PC-9 (cell line): ENCODE results near the gene UBR4. TPM values are rescaled to one million over a fixed set of nuclear protein-coding genes. Genes with fewer than 3 reads are reported as not detected.

ENCODE experiments used
- BruUV-seq: library from RNA; stranded (reverse); fragments of 400-500 nt; replicated peaks from 2 replicates; lab custom pipeline; 2021; lab: Mats Ljungman, UMichigan
- CTCF ChIA-PET: fragments of 300-600 bp; sonication (Branson Sonifier 250); formaldehyde crosslinking; loops from one replicate; lab custom pipeline; 2022; ENCODE audit warnings: antibody characterized with exemption; lab: Charles Lee
- POLR2A ChIA-PET: fragments of 300-600 bp; sonication (Branson Sonifier 250); formaldehyde crosslinking; loops from one replicate; lab custom pipeline; 2022; ENCODE audit warnings: antibody characterized with exemption; ENCODE audit not compliant: unreplicated experiment; lab: Charles Lee
- DNase-seq, 2 experiments: peaks; one replicate each; pipeline versions ENCODE4 v3.0.0 to v3.0.0-alpha.2; 2015 to 2022; ENCODE audit warnings: mixed read lengths in 1 of 2
- H2AFZ ChIP-seq: fragments of 200-600 bp; sonication (generic); 2 replicates; pipeline ENCODE4 v1.8.1; 2017; ENCODE audit warnings: antibody characterized with exemption
- H3F3A ChIP-seq: fragments of 200-600 bp; sonication (generic); 2 replicates; pipeline ENCODE4 v1.8.1; 2017; ENCODE audit warnings: antibody characterized with exemption, mild to moderate bottlenecking, low read depth; ENCODE audit not compliant: insufficient read depth
- H3K27ac ChIP-seq: fragments of 200-600 bp; sonication (generic); 2 replicates; pipeline ENCODE4 v1.6.1; 2016; ENCODE audit warnings: mixed run types
- H3K27me3 ChIP-seq: fragments of 200-600 bp; sonication (generic); 2 replicates; pipeline ENCODE4 v1.6.1; 2016; ENCODE audit warnings: low read depth, mixed run types; ENCODE audit not compliant: insufficient read depth
- H3K36me3 ChIP-seq: fragments of 200-600 bp; sonication (generic); 2 replicates; pipeline ENCODE4 v1.6.1; 2016; ENCODE audit warnings: low read depth, mixed run types
- H3K4me1 ChIP-seq: fragments of 200-600 bp; sonication (generic); replicated peaks from 2 replicates; pipeline ENCODE4 v1.6.1; 2016; ENCODE audit warnings: mixed run types; ENCODE audit not compliant: insufficient read depth
- H3K4me2 ChIP-seq: fragments of 200-600 bp; sonication (generic); 2 replicates; pipeline ENCODE4 v1.6.1; 2017; ENCODE audit warnings: mixed run types
- H3K4me3 ChIP-seq: fragments of 200-600 bp; sonication (generic); 2 replicates; pipeline ENCODE4 v1.6.1; 2016; ENCODE audit warnings: mixed run types
- H3K79me2 ChIP-seq: fragments of 200-600 bp; sonication (generic); 2 replicates; pipeline ENCODE4 v1.6.1; 2017; ENCODE audit warnings: low read depth, mixed run types
- H3K9me2 ChIP-seq: fragments of 200-600 bp; sonication (generic); 2 replicates; pipeline ENCODE4 v1.8.1; 2017; ENCODE audit warnings: mild to moderate bottlenecking; ENCODE audit not compliant: insufficient read depth
- H3K9me3 ChIP-seq: fragments of 200-600 bp; sonication (generic); 2 replicates; pipeline ENCODE4 v1.8.1; 2016; ENCODE audit warnings: low read depth; ENCODE audit not compliant: insufficient read depth
- H4K20me1 ChIP-seq: fragments of 200-600 bp; sonication (generic); 2 replicates; pipeline ENCODE4 v1.8.1; 2017; ENCODE audit not compliant: insufficient read depth
- CTCF ChIP-seq: fragments of 200-600 bp; sonication (generic); conservative IDR thresholded peaks from 2 replicates; pipeline ENCODE4 v1.6.1; 2017; ENCODE audit warnings: mixed run types, antibody characterized with exemption, mild to moderate bottlenecking, moderate library complexity
- EZH2 ChIP-seq: fragments of 200-600 bp; sonication (generic); IDR thresholded peaks from 2 replicates; pipeline ENCODE4 v1.8.0; 2017; ENCODE audit warnings: antibody characterized with exemption, low read depth
- intact Hi-C: fragments of 100-400 bp; cut with micrococcal nuclease; formaldehyde crosslinking; loops from one replicate; pipeline ENCODE4 v1.10.0; 2022; ENCODE audit not compliant: unreplicated experiment
- total RNA-seq: library from RNA; stranded (reverse); gene quantifications from 2 replicates; pipeline ENCODE4 v1.2.3, GENCODE V29; 2021

The UBR4 gene
- total RNA-seq, 1 experiment from 2014 or later = 117 TPM

- H3K36me3 ChIP-seq = no peaks in the 10 kb centered on the region
- no peaks in the 10 kb centered on the region for H3F3A ChIP-seq
- H2AFZ ChIP-seq = no peak overlapping the region
- H3K4me3 ChIP-seq = no peak overlapping the region
- CTCF ChIA-PET = no interaction called here
- intact Hi-C loops = no loop called here
- TF ChIP-seq CTCF = no peak
- TF ChIP-seq EZH2 = no peak
- no peaks in the 10 kb centered on the region for H3K27me3 ChIP-seq
- H3K4me1 ChIP-seq = no peaks in the 10 kb centered on the region
- no peak overlapping the region for H3K4me2 ChIP-seq
- H4K20me1 ChIP-seq = no peaks in the 10 kb centered on the region
- H3K9me2 ChIP-seq = no peaks in the 10 kb centered on the region
- no TSS peak for BruUV-seq
- no peaks in the 10 kb centered on the region for H3K79me2 ChIP-seq
- POLR2A ChIA-PET = interaction anchor here (0.7 kb wide), 1 partner anchor 44 kb away, joined by 4 read pairs; no protein-coding TSS in a partner anchor
- DNase-seq = no peak
- no peak overlapping the region for H3K27ac ChIP-seq
- H3K9me3 ChIP-seq = no peaks in the 10 kb centered on the region
These were observed 152.8 kb downstream of the UBR4 start for GRCh38 chr1:19057182-19057779.

GRCh38 chr1:19055701-19056100 is 154.4 kb downstream of the UBR4 start:
- BruUV-seq = no TSS peak
- H3K4me3 ChIP-seq = no peak overlapping the region
- H3F3A ChIP-seq = no peaks in the 10 kb centered on the region
- no peak overlapping the region for H2AFZ ChIP-seq
- no peaks in the 10 kb centered on the region for H4K20me1 ChIP-seq
- TF ChIP-seq CTCF (no peak), EZH2 (no peak)
- no peaks in the 10 kb centered on the region for H3K9me3 ChIP-seq
- no peak for DNase-seq
- POLR2A ChIA-PET = no interaction called here
- no peak overlapping the region for H3K27ac ChIP-seq
- H3K27me3 ChIP-seq = no peaks in the 10 kb centered on the region
- no peaks in the 10 kb centered on the region for H3K9me2 ChIP-seq
- no peaks in the 10 kb centered on the region for H3K4me1 ChIP-seq
- intact Hi-C loops = no loop called here
- CTCF ChIA-PET = no interaction called here
- H3K36me3 ChIP-seq = no peaks in the 10 kb centered on the region
- H3K4me2 ChIP-seq = no peak overlapping the region
- H3K79me2 ChIP-seq = no peaks in the 10 kb centered on the region

- TF ChIP-seq CTCF (no peak), EZH2 (no peak)
- H4K20me1 ChIP-seq = no peaks in the 10 kb centered on the region
- no peaks in the 10 kb centered on the region for H3K36me3 ChIP-seq
- H2AFZ ChIP-seq = no peak overlapping the region
- no peaks in the 10 kb centered on the region for H3K9me2 ChIP-seq
- H3K27ac ChIP-seq = no peak overlapping the region
- intact Hi-C loops = no loop called here
- ChIA-PET CTCF (interaction anchor here (0.6 kb wide), 1 partner anchor 107 kb away, joined by 3 read pairs; no protein-coding TSS in a partner anchor), POLR2A (interaction anchor here (0.6 kb wide), 1 partner anchor 37 kb away, joined by 3 read pairs; no protein-coding TSS in a partner anchor)
- no peak for DNase-seq
- no peaks in the 10 kb centered on the region for H3K9me3 ChIP-seq
- BruUV-seq = no TSS peak
- H3K27me3 ChIP-seq = no peaks in the 10 kb centered on the region
- no peaks in the 10 kb centered on the region for H3F3A ChIP-seq
- H3K4me3 ChIP-seq = no peak overlapping the region
- H3K4me2 ChIP-seq = no peak overlapping the region
- H3K4me1 ChIP-seq = no peaks in the 10 kb centered on the region
- H3K79me2 ChIP-seq = no peaks in the 10 kb centered on the region
These were observed 155.1 kb downstream of the UBR4 start for GRCh38 chr1:19055001-19055400.
